Activated CD8-positive, alpha-beta T cell treated with anti-CD3 and anti-CD28 coated beads, Interleukin-2, amount 10 ng/mL, durations not matched to agents 7 days and 5 days (primary cell): ENCODE results near the gene UMOD. TPM values are rescaled to one million over a fixed set of nuclear protein-coding genes. Genes with fewer than 3 reads are reported as not detected.

Experiments used
- ATAC-seq: fragments of 150-1000 bp; cut with Tn5 transposase; one replicate; pipeline ENCODE4 v1.10.0; 2021; ENCODE audit warnings: moderate library complexity
- CTCF ChIA-PET: fragments of 350-600 bp; sonication (Branson Sonifier 250); formaldehyde crosslinking; loops from one replicate; lab custom pipeline; 2021; ENCODE audit warnings: antibody characterized with exemption; lab: Charles Lee
- POLR2A ChIA-PET: fragments of 350-600 bp; sonication (Branson Sonifier 250); formaldehyde crosslinking; loops from one replicate; lab custom pipeline; 2021; ENCODE audit warnings: antibody characterized with exemption; lab: Charles Lee
- DNase-seq: peaks from one replicate; pipeline ENCODE4 v3.0.0-alpha.2; 2020
- H3K27ac Mint-ChIP-seq: one replicate; pipeline ENCODE4 v1.8.0; 2021; ENCODE audit warnings: mild to moderate bottlenecking, mixed read lengths
- H3K27me3 Mint-ChIP-seq: one replicate; pipeline ENCODE4 v1.8.0; 2021; ENCODE audit warnings: low read depth, mixed read lengths
- H3K36me3 Mint-ChIP-seq: one replicate; pipeline ENCODE4 v1.8.0; 2021; ENCODE audit warnings: low read depth, mixed read lengths
- H3K4me1 Mint-ChIP-seq: one replicate; pipeline ENCODE4 v1.8.0; 2021; ENCODE audit warnings: low read depth, mixed read lengths
- H3K4me3 Mint-ChIP-seq: one replicate; pipeline ENCODE4 v1.8.0; 2021; ENCODE audit warnings: mild to moderate bottlenecking, mixed read lengths
- H3K9me3 Mint-ChIP-seq: one replicate; pipeline ENCODE4 v1.8.0; 2022; ENCODE audit warnings: mixed read lengths; ENCODE audit not compliant: insufficient read depth
- total RNA-seq, 2 experiments: library from RNA; stranded (reverse); gene quantifications; one replicate each; pipeline ENCODE4 v1.2.3, GENCODE V29; 2021

Gene UMOD
- total RNA-seq, 2 experiments from 2014 or later = not detected

GRCh38 chr16:20355114-20355782 lies 2.7 kb upstream of the UMOD start:
- ATAC-seq = no peak
- H3K4me1 Mint-ChIP-seq = no peaks in the 10 kb centered on the region
- H3K9me3 Mint-ChIP-seq = no peaks in the 10 kb centered on the region

GRCh38 chr16:20353379-20353778 lies 864 bp upstream of the UMOD start:
- H3K9me3 Mint-ChIP-seq = no peaks in the 10 kb centered on the region
- H3K36me3 Mint-ChIP-seq = no peaks in the 10 kb centered on the region
- H3K4me1 Mint-ChIP-seq = no peaks in the 10 kb centered on the region
- no peak for DNase-seq
- H3K27ac Mint-ChIP-seq = no peak overlapping the region
- H3K4me3 Mint-ChIP-seq = no peak overlapping the region
- no peak for ATAC-seq
- ChIA-PET CTCF (no interaction called here), POLR2A (no interaction called here)
- no peaks in the 10 kb centered on the region for H3K27me3 Mint-ChIP-seq

More at GRCh38 chr16:20355114-20355782, 2.7 kb upstream of the UMOD start:
- DNase-seq = no peak
- ChIA-PET POLR2A (no interaction called here), CTCF (no interaction called here)
- H3K27ac Mint-ChIP-seq = no peak overlapping the region
- H3K27me3 Mint-ChIP-seq = no peaks in the 10 kb centered on the region
- no peak overlapping the region for H3K4me3 Mint-ChIP-seq
- no peaks in the 10 kb centered on the region for H3K36me3 Mint-ChIP-seq

GRCh38 chr16:20349615-20350014 lies 2.9 kb downstream of the UMOD start:
- POLR2A ChIA-PET = no interaction called here
- Mint-ChIP-seq H3K4me3 (no peak overlapping the region), H3K27ac (no peak overlapping the region), H3K36me3 (no peaks in the 10 kb centered on the region), H3K27me3 (no peaks in the 10 kb centered on the region), H3K9me3 (no peaks in the 10 kb centered on the region), H3K4me1 (no peaks in the 10 kb centered on the region)
- CTCF ChIA-PET = no interaction called here
- ATAC-seq (no peak), DNase-seq (no peak)

- Mint-ChIP-seq H3K27me3 (no peaks in the 10 kb centered on the region), H3K4me1 (no peaks in the 10 kb centered on the region), H3K36me3 (no peaks in the 10 kb centered on the region), H3K27ac (no peak overlapping the region), H3K4me3 (no peak overlapping the region), H3K9me3 (no peaks in the 10 kb centered on the region)
- ChIA-PET CTCF (no interaction called here), POLR2A (no interaction called here)
- DNase-seq (no peak), ATAC-seq (no peak)
Measured at GRCh38 chr16:20348365-20349185, 3.9 kb downstream of the UMOD start.

DNA sequence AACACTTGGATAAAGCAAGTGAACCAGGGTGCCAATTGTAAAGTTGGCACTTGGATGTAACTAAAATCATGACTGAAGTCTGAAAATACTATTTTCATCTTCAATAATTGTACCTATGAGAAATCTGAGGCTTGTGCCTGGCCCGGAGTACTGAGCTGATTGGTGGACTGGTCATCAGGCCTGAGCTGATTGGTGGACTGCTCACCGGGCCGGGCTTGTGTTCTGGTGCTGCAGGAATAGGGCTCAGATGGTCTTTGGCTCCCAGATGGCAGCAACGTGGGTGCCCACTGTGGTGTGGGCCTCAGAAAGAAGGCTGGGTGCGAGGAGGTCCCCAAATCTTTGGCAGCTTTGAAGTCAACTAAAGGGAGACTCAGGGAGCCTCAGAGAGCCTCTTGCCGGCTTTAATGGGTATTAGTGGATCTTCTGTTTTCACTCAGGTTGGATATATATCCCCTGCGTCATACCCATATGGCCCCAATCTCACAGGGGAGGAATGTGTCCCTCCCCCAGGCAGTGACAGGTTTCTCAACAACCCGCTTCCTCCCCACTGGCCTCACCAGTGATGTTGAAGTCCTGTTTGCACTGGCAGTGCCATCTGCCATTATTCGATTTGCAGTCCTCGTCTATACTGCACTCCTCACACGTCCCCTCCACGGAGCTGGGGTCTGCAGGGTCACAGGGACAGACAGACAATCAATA lies 4.7 kb downstream of the UMOD start:
- no peaks in the 10 kb centered on the region for H3K4me1 Mint-ChIP-seq

GRCh38 chr16:20344611-20345010 lies 7.9 kb downstream of the UMOD start:
- POLR2A ChIA-PET = no interaction called here
- no peak overlapping the region for H3K27ac Mint-ChIP-seq
- DNase-seq (no peak), ATAC-seq (no peak)
- H3K4me3 Mint-ChIP-seq = no peak overlapping the region
- no peaks in the 10 kb centered on the region for H3K27me3 Mint-ChIP-seq
- no peaks in the 10 kb centered on the region for H3K9me3 Mint-ChIP-seq
- CTCF ChIA-PET = no interaction called here
- no peaks in the 10 kb centered on the region for H3K4me1 Mint-ChIP-seq
- no peaks in the 10 kb centered on the region for H3K36me3 Mint-ChIP-seq

More for the DNA sequence above, 4.7 kb downstream of the UMOD start:
- POLR2A ChIA-PET = no interaction called here
- H3K36me3 Mint-ChIP-seq = no peaks in the 10 kb centered on the region
- H3K27me3 Mint-ChIP-seq = no peaks in the 10 kb centered on the region
- no peak for ATAC-seq
- no peak overlapping the region for H3K27ac Mint-ChIP-seq
- no peaks in the 10 kb centered on the region for H3K9me3 Mint-ChIP-seq
- H3K4me3 Mint-ChIP-seq = no peak overlapping the region
- CTCF ChIA-PET = no interaction called here
- no peak for DNase-seq

DNA sequence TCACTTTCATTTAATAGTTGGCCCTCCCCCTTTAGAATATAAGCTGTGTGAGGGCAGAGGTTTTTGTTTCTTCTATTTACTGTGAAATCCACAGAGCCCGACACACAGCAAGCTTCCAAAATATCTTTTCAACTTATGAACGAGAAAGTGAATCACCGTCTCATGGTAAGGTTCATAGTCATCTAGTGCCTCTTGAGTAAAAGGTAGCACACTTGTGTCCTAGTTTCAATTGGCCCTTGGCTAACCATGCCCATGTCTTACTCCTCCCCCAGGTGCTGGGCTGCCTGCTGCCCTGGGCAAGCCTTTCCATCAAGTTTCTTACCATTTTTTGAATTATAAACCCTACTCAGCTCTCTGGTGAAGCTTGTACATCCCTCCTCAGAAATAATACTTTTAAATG lies 12.8 kb downstream of the UMOD start:
- ChIA-PET CTCF (interaction anchor here (1.6 kb wide), 1 partner anchor 45 kb away, joined by 4 read pairs; no protein-coding TSS in a partner anchor), POLR2A (no interaction called here)
- H3K36me3 Mint-ChIP-seq = no peaks in the 10 kb centered on the region
- no peak overlapping the region for H3K27ac Mint-ChIP-seq
- no peaks in the 10 kb centered on the region for H3K9me3 Mint-ChIP-seq
- no peaks in the 10 kb centered on the region for H3K4me1 Mint-ChIP-seq
- H3K27me3 Mint-ChIP-seq = peaks cover 2% of the 10 kb centered on the region
- DNase-seq = no peak
- no peak for ATAC-seq
- H3K4me3 Mint-ChIP-seq = no peak overlapping the region

- Mint-ChIP-seq H3K4me3 (no peak overlapping the region), H3K27me3 (peaks cover 2% of the 10 kb centered on the region), H3K4me1 (no peaks in the 10 kb centered on the region), H3K36me3 (no peaks in the 10 kb centered on the region), H3K9me3 (no peaks in the 10 kb centered on the region), H3K27ac (no peak overlapping the region)
- ChIA-PET POLR2A (no interaction called here), CTCF (interaction anchor here (1.2 kb wide), 1 partner anchor 37 kb away, joined by 3 read pairs; no protein-coding TSS in a partner anchor)
- DNase-seq (no peak), ATAC-seq (no peak)
Measured at GRCh38 chr16:20336955-20337354, 15.6 kb downstream of the UMOD start.

- H3K4me1 Mint-ChIP-seq = no peaks in the 10 kb centered on the region
- ChIA-PET CTCF (no interaction called here), POLR2A (no interaction called here)
- ATAC-seq (no peak), DNase-seq (no peak)
- no peaks in the 10 kb centered on the region for H3K9me3 Mint-ChIP-seq
- no peak overlapping the region for H3K4me3 Mint-ChIP-seq
- H3K27me3 Mint-ChIP-seq = peaks cover 2% of the 10 kb centered on the region
- H3K27ac Mint-ChIP-seq = no peak overlapping the region
- H3K36me3 Mint-ChIP-seq = no peaks in the 10 kb centered on the region
Measured at GRCh38 chr16:20334396-20334795, 18.1 kb downstream of the UMOD start.

DNA sequence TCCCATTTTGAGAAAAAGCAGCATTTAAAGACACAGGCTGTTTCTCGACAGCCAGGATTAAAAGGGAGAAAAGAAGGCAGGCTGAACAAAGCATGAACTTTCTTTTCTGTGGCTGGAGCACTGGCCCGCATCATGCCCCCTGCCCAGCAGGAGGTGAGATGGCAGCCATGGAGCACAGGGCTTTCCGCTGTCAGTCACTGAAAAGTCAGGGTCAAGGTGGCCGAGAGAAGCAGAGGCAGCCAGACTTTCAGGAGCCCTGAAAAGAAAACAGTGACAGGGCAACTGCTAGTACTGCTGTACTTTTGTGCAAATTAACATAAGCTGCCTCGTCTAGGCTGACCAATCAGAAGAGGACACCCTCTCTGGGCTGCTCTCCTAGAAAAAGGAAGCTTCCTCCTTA lies 19.4 kb downstream of the UMOD start:
- DNase-seq (no peak), ATAC-seq (no peak)
- no peak overlapping the region for H3K27ac Mint-ChIP-seq
- H3K4me1 Mint-ChIP-seq = no peaks in the 10 kb centered on the region
- CTCF ChIA-PET = no interaction called here
- H3K9me3 Mint-ChIP-seq = no peaks in the 10 kb centered on the region
- no peaks in the 10 kb centered on the region for H3K36me3 Mint-ChIP-seq
- H3K27me3 Mint-ChIP-seq = peaks cover under 1% of the 10 kb centered on the region
- H3K4me3 Mint-ChIP-seq = no peak overlapping the region
- POLR2A ChIA-PET = no interaction called here

DNA sequence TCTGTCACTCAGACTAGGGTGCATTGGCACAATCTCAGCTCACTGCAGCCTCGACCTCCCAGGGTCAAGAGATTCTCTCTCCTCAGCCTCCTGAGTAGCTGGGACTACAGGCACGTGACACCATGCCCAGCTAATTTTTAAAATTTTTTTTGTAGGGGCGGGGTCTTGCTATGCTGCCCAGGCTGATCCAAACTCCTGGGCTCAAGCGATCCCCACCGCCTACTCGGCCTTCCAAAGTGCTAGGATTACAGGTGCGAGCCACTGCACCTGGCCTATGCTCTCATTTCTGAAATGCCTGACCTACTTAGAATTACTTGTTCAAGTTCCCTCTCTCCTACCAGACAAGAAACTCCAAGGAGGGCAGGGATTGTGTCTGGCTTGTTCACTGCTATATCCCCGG lies 20.1 kb downstream of the UMOD start:
- no peak overlapping the region for H3K4me3 Mint-ChIP-seq
- ChIA-PET CTCF (no interaction called here), POLR2A (no interaction called here)
- no peaks in the 10 kb centered on the region for H3K9me3 Mint-ChIP-seq
- H3K27me3 Mint-ChIP-seq = no peaks in the 10 kb centered on the region
- no peak overlapping the region for H3K27ac Mint-ChIP-seq
- ATAC-seq (no peak), DNase-seq (no peak)
- H3K4me1 Mint-ChIP-seq = no peaks in the 10 kb centered on the region
- H3K36me3 Mint-ChIP-seq = no peaks in the 10 kb centered on the region

GRCh38 chr16:20331635-20332034 lies 20.9 kb downstream of the UMOD start:
- DNase-seq = no peak
- CTCF ChIA-PET = no interaction called here
- H3K4me1 Mint-ChIP-seq = no peaks in the 10 kb centered on the region
- ATAC-seq = no peak
- POLR2A ChIA-PET = no interaction called here
- no peak overlapping the region for H3K27ac Mint-ChIP-seq
- H3K4me3 Mint-ChIP-seq = no peak overlapping the region
- no peaks in the 10 kb centered on the region for H3K9me3 Mint-ChIP-seq
- no peaks in the 10 kb centered on the region for H3K36me3 Mint-ChIP-seq
- no peaks in the 10 kb centered on the region for H3K27me3 Mint-ChIP-seq
